K562 (cell line): Measurements from ENCODE around the gene CYP1B1. TPM values are rescaled to one million over a fixed set of nuclear protein-coding genes. Genes with fewer than 3 reads are reported as not detected.

Source experiments
- ATAC-seq: fragments of 200-7000 bp; cut with Tn5 transposase; 3 replicates; pipeline ENCODE4 v1.9.1; 2020; ENCODE audit warnings: moderate library complexity
- BruUV-seq: library from RNA; stranded (reverse); fragments of 400-500 nt; replicated peaks from 2 replicates; lab custom pipeline; 2021; lab: Mats Ljungman, UMichigan
- CTCF ChIA-PET: fragments of 300-600 bp; formaldehyde crosslinking; extraction: SDS; loops from one replicate; lab custom pipeline; 2021; ENCODE audit warnings: low intra/inter-chr PET ratio; lab: Yijun Ruan, JAX
- POLR2A ChIA-PET: fragments of 300-600, 350-650 bp; sonication (Branson Sonifier 250); formaldehyde crosslinking; extraction: SDS; loops from one replicate; lab custom pipeline; 2021; ENCODE audit warnings: antibody characterized with exemption, inconsistent platforms; lab: Yijun Ruan, JAX
- DNase-seq, 4 experiments: peaks; one replicate each; pipeline versions ENCODE4 v3.0.0 to v3.0.0-alpha.2; 2011 to 2018; ENCODE audit warnings: low spot score in 3 of 4, mixed read lengths in 3 of 4; ENCODE audit errors: extremely low read depth in 1 of 4
- FAIRE-seq: peaks from 2 replicates; lab custom pipeline; 2011; peaks lifted over from hg19 to GRCh38; lab: Jason Lieb, UNC
- H2AFZ ChIP-seq: 2 replicates; pipeline ENCODE4 v1.6.0; 2011; ENCODE audit warnings: low read depth, low read length, control low read depth, inconsistent platforms
- H3K27ac ChIP-seq: fragments of 200-600 bp; 3 replicates; pipeline ENCODE4 v1.8.0; 2011; ENCODE audit warnings: low read depth, mild to moderate bottlenecking, control low read depth, inconsistent platforms, low read length, moderate library complexity, mixed read lengths; ENCODE audit errors: extremely low read depth
- H3K27me3 ChIP-seq, 2 experiments: fragments of 300-600 bp in 1 of 2; 2 replicates in 1 of 2; 3 replicates in 1 of 2; pipeline versions ENCODE4 v1.6.0 to v1.8.0; 2011; ENCODE audit warnings: inconsistent platforms in 2 of 2, low read length in 2 of 2, mild to moderate bottlenecking in 1 of 2, mixed read lengths in 1 of 2, moderate library complexity in 1 of 2; ENCODE audit not compliant: control insufficient read depth in 2 of 2, insufficient read depth in 2 of 2
- H3K36me3 ChIP-seq: fragments of 300-600 bp; 3 replicates; pipeline ENCODE4 v1.8.0; 2011; ENCODE audit warnings: mild to moderate bottlenecking, low read length, inconsistent platforms; ENCODE audit not compliant: control insufficient read depth, insufficient read depth
- H3K4me1 ChIP-seq, 2 experiments: fragments of 200-600 bp in 1 of 2; replicated peaks in 1 of 2; 2 replicates in 1 of 2; 3 replicates in 1 of 2; pipeline versions ENCODE4 v1.5.1 to v1.8.0; 2011; ENCODE audit warnings: inconsistent platforms in 2 of 2, low read length in 2 of 2, mild to moderate bottlenecking in 1 of 2, mixed read lengths in 1 of 2, moderate library complexity in 1 of 2; ENCODE audit not compliant: control insufficient read depth in 2 of 2, insufficient read depth in 2 of 2
- H3K4me2 ChIP-seq: 2 replicates; pipeline ENCODE4 v1.6.1; 2011; ENCODE audit warnings: low read length, control low read depth, inconsistent platforms, mixed read lengths; ENCODE audit not compliant: insufficient read depth
- H3K4me3 ChIP-seq: fragments of 200-600 bp; sonication (generic), shearing (Covaris generic); 2 replicates; pipeline ENCODE4 v1.5.1; 2016; ENCODE audit warnings: control low read depth, inconsistent platforms
- H3K79me2 ChIP-seq: fragments of 200-600 bp; 3 replicates; pipeline ENCODE4 v1.8.0; 2011; ENCODE audit warnings: low read length, inconsistent platforms; ENCODE audit not compliant: control insufficient read depth, insufficient read depth
- H3K9ac ChIP-seq, 2 experiments: 2 replicates each; pipeline versions ENCODE4 v1.6.0 to v1.6.1; 2011; ENCODE audit warnings: low read depth in 2 of 2, low read length in 2 of 2, control low read depth in 1 of 2, inconsistent platforms in 1 of 2, mild to moderate bottlenecking in 1 of 2, mixed read lengths in 1 of 2; ENCODE audit not compliant: insufficient read depth in 1 of 2
- H3K9me1 ChIP-seq: one replicate; pipeline ENCODE4 v1.6.0; 2011; ENCODE audit warnings: inconsistent platforms, mild to moderate bottlenecking, low read length, moderate library complexity; ENCODE audit not compliant: control insufficient read depth, insufficient read depth
- H3K9me3 ChIP-seq: replicated peaks from 2 replicates; pipeline ENCODE4 v1.5.1; 2011; ENCODE audit warnings: low read depth, low read length, inconsistent platforms; ENCODE audit not compliant: control insufficient read depth, insufficient read depth
- H4K20me1 ChIP-seq: replicated peaks from 2 replicates; pipeline ENCODE4 v1.6.1; 2011; ENCODE audit warnings: low read length, inconsistent platforms, mixed read lengths; ENCODE audit not compliant: control insufficient read depth, insufficient read depth
- ASH1L ChIP-seq: fragments of 450-650 bp; IDR thresholded peaks from 2 replicates; pipeline ENCODE4 v1.6.1; 2018; ENCODE audit warnings: borderline replicate concordance, mild to moderate bottlenecking, low read depth; ENCODE audit not compliant: partially characterized antibody
- BRD4 ChIP-seq: fragments of 200-600 bp; sonication (generic); IDR thresholded peaks from 2 replicates; pipeline ENCODE4 v1.6.1; 2017; ENCODE audit warnings: inconsistent platforms
- CHD1 ChIP-seq: fragments of 200-600 bp; sonication (generic); IDR thresholded peaks from one replicate; pipeline ENCODE4 v1.6.1; 2012; ENCODE audit warnings: mild to moderate bottlenecking, moderate library complexity, low read length, inconsistent platforms
- CREB3L1 ChIP-seq: fragments of 450-650 bp; IDR thresholded peaks from 2 replicates; pipeline ENCODE4 v1.6.1; 2014; ENCODE audit warnings: low read depth, mild to moderate bottlenecking, moderate library complexity, borderline replicate concordance
- FOXJ2 ChIP-seq: fragments of 200-800 bp; sonication (Bioruptor generic); IDR thresholded peaks from 2 replicates; pipeline ENCODE4 v1.6.1; 2016; ENCODE audit warnings: missing genetic modification characterization, missing compliant biosample characterization
- HNRNPL ChIP-seq: fragments of 200-400 bp; formaldehyde crosslinking; IDR thresholded peaks from 2 replicates; pipeline ENCODE4 v1.6.1; 2017; ENCODE audit warnings: low read depth, mild to moderate bottlenecking, low read length
- IRF2 ChIP-seq: sonication (generic); formaldehyde crosslinking; IDR thresholded peaks from 2 replicates; pipeline ENCODE4 v1.8.1; 2022; ENCODE audit warnings: mild to moderate bottlenecking, missing genetic modification reagents
- MIER1 ChIP-seq: fragments of 450-650 bp; IDR thresholded peaks from 2 replicates; pipeline ENCODE4 v1.6.1; 2016; ENCODE audit warnings: antibody characterized with exemption, mild to moderate bottlenecking, low read depth
- NFRKB ChIP-seq: fragments of 450-650 bp; IDR thresholded peaks from 2 replicates; pipeline ENCODE4 v1.6.1; 2016; ENCODE audit warnings: low read depth
- PPARD ChIP-seq: fragments of 250-450 bp; sonication (Bioruptor Pico); IDR thresholded peaks from 2 replicates; pipeline ENCODE4 v1.8.0; 2022; ENCODE audit warnings: inconsistent platforms, mild to moderate bottlenecking, moderate library complexity
- ZNF655 ChIP-seq: fragments of 250-450 bp; sonication (Bioruptor Pico); IDR thresholded peaks from 2 replicates; pipeline ENCODE4 v1.5.0; 2021
- WGBS: fragments of 100-300 bp; shearing (Covaris generic); methylation state at CpG from one replicate; pipeline ENCODE4 v1.1.6; 2016; ENCODE audit warnings: low coverage, mixed read lengths; ENCODE audit not compliant: insufficient coverage; ENCODE audit errors: missing lambda C conversion rate; 5-methylcytosine and 5-hydroxymethylcytosine counted together
- in situ Hi-C: fragments of 300-500 bp; cut with MboI; formaldehyde crosslinking; loops from 4 replicates; pipeline ENCODE4 v1.15.0; 2018; ENCODE audit warnings: inconsistent platforms, mixed read lengths
- intact Hi-C: fragments of 100-400 bp; cut with micrococcal nuclease; formaldehyde crosslinking; loops from 2 replicates; pipeline ENCODE4 v1.14.2; 2022
- polyA plus RNA-seq, 8 experiments: library from polyadenylated mRNA; depleted of rRNA in 4 of 8; stranded (reverse) in 5 of 8; unstranded in 3 of 8; fragments of >200 nt; fragmentation: Nextera tagmentation in 2 of 8; fragmentation: Illumina TruSeq in 1 of 8; extraction: Ambion mirVana in 2 of 8; extraction: Trizol in 1 of 8; gene quantifications; 2 replicates each; pipeline versions ENCODE4 v1.2.1 to v1.2.3, GENCODE V29; 2011 to 2014; ENCODE audit warnings: inconsistent platforms in 1 of 8, missing spikeins in 1 of 8
- total RNA-seq, 7 experiments: library from RNA; depleted of rRNA in 6 of 7; stranded (reverse); fragments of >200 nt in 6 of 7; fragmentation: Illumina TruSeq in 2 of 7; extraction: Trizol in 2 of 7; gene quantifications; 2 replicates each; pipeline versions ENCODE4 v1.2.1 to v1.2.3, GENCODE V29; 2011 to 2021; ENCODE audit warnings: low replicate concordance in 1 of 7
- TF ChIP-seq, protein P1 (sequence below): fragments of 250-450 bp; sonication (Bioruptor Pico); IDR thresholded peaks from 2 replicates; pipeline ENCODE4 v1.5.0; 2020; ENCODE audit warnings: mild to moderate bottlenecking, borderline replicate concordance

CYP1B1 gene
- total and polyA plus RNA-seq, 9 of the 15 experiments (the other 6 are each of a cell fraction or from before 2014, with no cell fraction given): 0.07 TPM; not detected in 8

GRCh38 chr2:38060236-38061018 is 15.5 kb downstream of the CYP1B1 start:
- in situ Hi-C loops: no loop called here
- intact Hi-C loops: no loop called here
- TF ChIP-seq ASH1L (no peak), CHD1 (no peak), CREB3L1 (no peak), ZNF655 (CRISPR knock-in tag) (no peak), NFRKB (no peak), FOXJ2 (tag) (no peak), MIER1 (no peak), PPARD (CRISPR knock-in tag) (no peak), IRF2 (no peak), BRD4 (no peak), HNRNPL (no peak)
- TF ChIP-seq, protein P1, sequence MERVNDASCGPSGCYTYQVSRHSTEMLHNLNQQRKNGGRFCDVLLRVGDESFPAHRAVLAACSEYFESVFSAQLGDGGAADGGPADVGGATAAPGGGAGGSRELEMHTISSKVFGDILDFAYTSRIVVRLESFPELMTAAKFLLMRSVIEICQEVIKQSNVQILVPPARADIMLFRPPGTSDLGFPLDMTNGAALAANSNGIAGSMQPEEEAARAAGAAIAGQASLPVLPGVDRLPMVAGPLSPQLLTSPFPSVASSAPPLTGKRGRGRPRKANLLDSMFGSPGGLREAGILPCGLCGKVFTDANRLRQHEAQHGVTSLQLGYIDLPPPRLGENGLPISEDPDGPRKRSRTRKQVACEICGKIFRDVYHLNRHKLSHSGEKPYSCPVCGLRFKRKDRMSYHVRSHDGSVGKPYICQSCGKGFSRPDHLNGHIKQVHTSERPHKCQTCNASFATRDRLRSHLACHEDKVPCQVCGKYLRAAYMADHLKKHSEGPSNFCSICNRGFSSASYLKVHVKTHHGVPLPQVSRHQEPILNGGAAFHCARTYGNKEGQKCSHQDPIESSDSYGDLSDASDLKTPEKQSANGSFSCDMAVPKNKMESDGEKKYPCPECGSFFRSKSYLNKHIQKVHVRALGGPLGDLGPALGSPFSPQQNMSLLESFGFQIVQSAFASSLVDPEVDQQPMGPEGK (CRISPR knock-in tag): no peak
- Histone ChIP-seq H4K20me1 (no peaks in the 10 kb centered on the region), H3K27me3 (peaks cover 1% of the 10 kb centered on the region in 2 experiments; a peak in 3 of 5 replicates), H3K9ac (no peak overlapping the region), H3K36me3 (no peaks in the 10 kb centered on the region), H3K27ac (no peak overlapping the region), H3K9me1 (no peaks in the 10 kb centered on the region), H3K79me2 (no peaks in the 10 kb centered on the region), H2AFZ (no peak overlapping the region), H3K9me3 (no peaks in the 10 kb centered on the region), H3K4me2 (no peak overlapping the region), H3K4me1 (no peaks in the 10 kb centered on the region), H3K4me3 (no peak overlapping the region)
- POLR2A ChIA-PET: interaction anchor here (1.2 kb wide), 1 partner anchor 11 kb away, joined by 3 read pairs; no protein-coding TSS in a partner anchor
- no peak for ATAC-seq
- no peak for FAIRE-seq
- no peak for DNase-seq
- WGBS: 0% methylated on average over 5 of the region's 5 CpGs
- CTCF ChIA-PET: no interaction called here
- BruUV-seq: no TSS peak
